BE2C (cell line): Measurements from ENCODE around the gene ZNRF1.

Source experiments
- DNase-seq: peaks from one replicate; pipeline ENCODE4 v3.0.0-alpha.2; 2020
- H3K27me3 ChIP-seq: fragments of 250-450 bp; sonication (Bioruptor Pico); 2 replicates; pipeline ENCODE4 v1.5.1; 2020; ENCODE audit warnings: mild to moderate bottlenecking
- H3K36me3 ChIP-seq: fragments of 250-450 bp; sonication (Bioruptor Pico); 2 replicates; pipeline ENCODE4 v1.5.1; 2020; ENCODE audit warnings: mild to moderate bottlenecking
- H3K4me1 ChIP-seq: fragments of 250-450 bp; sonication (Bioruptor Pico); 2 replicates; pipeline ENCODE4 v1.5.1; 2020
- H3K4me3 ChIP-seq: 2 replicates; pipeline ENCODE4 v1.5.1; 2011; ENCODE audit warnings: low read depth, low read length
- H3K9me3 ChIP-seq: fragments of 250-450 bp; sonication (Bioruptor Pico); 2 replicates; pipeline ENCODE4 v1.5.1; 2020
- TF ChIP-seq, protein P1 (sequence below): IDR thresholded peaks from 2 replicates; pipeline ENCODE4 v1.5.1; 2012; ENCODE audit warnings: mild to moderate bottlenecking, low read depth, low read length

Gene ZNRF1

GRCh38 chr16:75017670-75018525 is 19.1 kb downstream of the ZNRF1 start:
- Histone ChIP-seq H3K9me3 (no peaks in the 10 kb centered on the region), H3K36me3 (no peaks in the 10 kb centered on the region), H3K27me3 (no peaks in the 10 kb centered on the region), H3K4me3 (no peak overlapping the region), H3K4me1 (no peaks in the 10 kb centered on the region)
- DNase-seq, result no peak
- TF ChIP-seq, protein P1, sequence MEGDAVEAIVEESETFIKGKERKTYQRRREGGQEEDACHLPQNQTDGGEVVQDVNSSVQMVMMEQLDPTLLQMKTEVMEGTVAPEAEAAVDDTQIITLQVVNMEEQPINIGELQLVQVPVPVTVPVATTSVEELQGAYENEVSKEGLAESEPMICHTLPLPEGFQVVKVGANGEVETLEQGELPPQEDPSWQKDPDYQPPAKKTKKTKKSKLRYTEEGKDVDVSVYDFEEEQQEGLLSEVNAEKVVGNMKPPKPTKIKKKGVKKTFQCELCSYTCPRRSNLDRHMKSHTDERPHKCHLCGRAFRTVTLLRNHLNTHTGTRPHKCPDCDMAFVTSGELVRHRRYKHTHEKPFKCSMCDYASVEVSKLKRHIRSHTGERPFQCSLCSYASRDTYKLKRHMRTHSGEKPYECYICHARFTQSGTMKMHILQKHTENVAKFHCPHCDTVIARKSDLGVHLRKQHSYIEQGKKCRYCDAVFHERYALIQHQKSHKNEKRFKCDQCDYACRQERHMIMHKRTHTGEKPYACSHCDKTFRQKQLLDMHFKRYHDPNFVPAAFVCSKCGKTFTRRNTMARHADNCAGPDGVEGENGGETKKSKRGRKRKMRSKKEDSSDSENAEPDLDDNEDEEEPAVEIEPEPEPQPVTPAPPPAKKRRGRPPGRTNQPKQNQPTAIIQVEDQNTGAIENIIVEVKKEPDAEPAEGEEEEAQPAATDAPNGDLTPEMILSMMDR, result no peak

GRCh38 chr16:75019007-75019406 is 20.2 kb downstream of the ZNRF1 start:
- Histone ChIP-seq H3K9me3 (no peaks in the 10 kb centered on the region), H3K4me3 (no peak overlapping the region), H3K4me1 (no peaks in the 10 kb centered on the region), H3K36me3 (no peaks in the 10 kb centered on the region; the same call in 1 of the 2 replicates), H3K27me3 (no peaks in the 10 kb centered on the region)
- DNase-seq, result no peak
- TF ChIP-seq, protein P1, result no peak

GRCh38 chr16:75019586-75019985 is 20.8 kb downstream of the ZNRF1 start:
- no peak for DNase-seq
- TF ChIP-seq, protein P1, result no peak
- H3K4me3 ChIP-seq, result no peak overlapping the region
- no peaks in the 10 kb centered on the region; the same call in 1 of the 2 replicates for H3K36me3 ChIP-seq
- no peaks in the 10 kb centered on the region for H3K4me1 ChIP-seq
- H3K27me3 ChIP-seq, result no peaks in the 10 kb centered on the region
- H3K9me3 ChIP-seq, result no peaks in the 10 kb centered on the region

DNA sequence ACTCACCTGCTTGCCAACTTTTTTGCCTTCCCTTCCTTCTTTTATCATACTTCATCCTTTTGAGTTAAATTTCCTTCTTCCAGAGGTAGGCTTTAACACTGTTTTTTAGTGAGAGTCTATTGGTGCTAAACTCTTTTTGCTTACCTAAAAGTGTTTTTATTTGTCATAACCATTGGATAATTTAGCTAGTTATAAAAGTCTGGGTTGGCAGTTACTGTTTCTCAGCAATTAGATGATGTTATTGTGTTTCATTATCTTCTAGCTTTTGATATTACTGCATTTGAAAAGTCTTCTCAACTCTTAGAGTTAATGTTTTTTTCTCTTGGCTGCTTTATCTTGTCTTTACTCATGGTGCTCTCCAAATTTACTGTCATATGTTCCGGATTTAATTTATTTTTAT is 22.6 kb downstream of the ZNRF1 start:
- Histone ChIP-seq H3K36me3 (no peaks in the 10 kb centered on the region; the same call in 1 of the 2 replicates), H3K4me1 (no peaks in the 10 kb centered on the region), H3K4me3 (no peak overlapping the region), H3K27me3 (no peaks in the 10 kb centered on the region), H3K9me3 (no peaks in the 10 kb centered on the region)
- TF ChIP-seq, protein P1, result no peak
- no peak for DNase-seq

GRCh38 chr16:75022567-75022966 is 23.7 kb downstream of the ZNRF1 start:
- H3K4me3 ChIP-seq, result no peak overlapping the region
- TF ChIP-seq, protein P1, result no peak
- H3K36me3 ChIP-seq, result no peaks in the 10 kb centered on the region; the same call in 1 of the 2 replicates
- no peaks in the 10 kb centered on the region for H3K9me3 ChIP-seq
- no peaks in the 10 kb centered on the region for H3K27me3 ChIP-seq
- H3K4me1 ChIP-seq, result no peaks in the 10 kb centered on the region
- no peak for DNase-seq

GRCh38 chr16:75023009-75023408 is 24.2 kb downstream of the ZNRF1 start:
- Histone ChIP-seq H3K36me3 (no peaks in the 10 kb centered on the region; the same call in 1 of the 2 replicates), H3K27me3 (no peaks in the 10 kb centered on the region), H3K4me1 (no peaks in the 10 kb centered on the region), H3K9me3 (no peaks in the 10 kb centered on the region), H3K4me3 (no peak overlapping the region)
- DNase-seq, result no peak
- TF ChIP-seq, protein P1, result no peak
